Measurements from ENCODE around the gene ITPR1. TPM values are rescaled to one million over a fixed set of nuclear protein-coding genes. Genes with fewer than 3 reads are reported as not detected.

The ITPR1 gene
- total and polyA plus RNA-seq, 4 donors, result 3.7 to 39.4 (median 8.2) TPM

DNA sequence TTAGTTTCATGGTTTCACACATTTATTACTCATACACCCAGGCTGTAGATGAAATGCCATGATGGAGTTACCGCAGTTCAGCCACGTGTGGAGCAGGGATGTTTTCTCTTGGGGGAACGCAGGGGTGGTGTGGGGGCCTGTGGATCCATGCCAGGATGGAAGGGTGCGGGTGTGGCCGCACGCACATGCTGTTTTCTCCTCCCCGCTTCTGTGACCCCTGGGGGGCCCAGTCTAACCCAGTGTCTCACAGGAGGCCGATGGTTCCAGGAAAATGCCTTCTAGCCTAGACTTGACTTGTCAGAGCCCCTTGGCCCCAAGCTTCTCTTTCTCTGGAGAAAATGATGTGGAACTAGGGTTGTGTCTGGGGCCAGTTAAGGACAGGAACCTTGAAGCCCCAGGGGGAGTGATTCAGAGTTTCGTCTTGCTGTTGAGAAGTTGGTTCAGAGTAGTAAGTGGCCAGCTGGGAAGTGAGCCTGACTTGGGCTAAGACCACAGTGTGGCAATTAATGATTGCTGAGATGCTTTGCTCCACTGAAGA lies 245.7 kb downstream of the ITPR1 start (continued):
- no peak for TF ChIP-seq EGR1 (IDR thresholded peaks at IDR 0.05; ENCODE audit: low read depth in 2 of 2)
- no peak for TF ChIP-seq SP1 (IDR thresholded peaks at IDR 0.05)

DNA sequence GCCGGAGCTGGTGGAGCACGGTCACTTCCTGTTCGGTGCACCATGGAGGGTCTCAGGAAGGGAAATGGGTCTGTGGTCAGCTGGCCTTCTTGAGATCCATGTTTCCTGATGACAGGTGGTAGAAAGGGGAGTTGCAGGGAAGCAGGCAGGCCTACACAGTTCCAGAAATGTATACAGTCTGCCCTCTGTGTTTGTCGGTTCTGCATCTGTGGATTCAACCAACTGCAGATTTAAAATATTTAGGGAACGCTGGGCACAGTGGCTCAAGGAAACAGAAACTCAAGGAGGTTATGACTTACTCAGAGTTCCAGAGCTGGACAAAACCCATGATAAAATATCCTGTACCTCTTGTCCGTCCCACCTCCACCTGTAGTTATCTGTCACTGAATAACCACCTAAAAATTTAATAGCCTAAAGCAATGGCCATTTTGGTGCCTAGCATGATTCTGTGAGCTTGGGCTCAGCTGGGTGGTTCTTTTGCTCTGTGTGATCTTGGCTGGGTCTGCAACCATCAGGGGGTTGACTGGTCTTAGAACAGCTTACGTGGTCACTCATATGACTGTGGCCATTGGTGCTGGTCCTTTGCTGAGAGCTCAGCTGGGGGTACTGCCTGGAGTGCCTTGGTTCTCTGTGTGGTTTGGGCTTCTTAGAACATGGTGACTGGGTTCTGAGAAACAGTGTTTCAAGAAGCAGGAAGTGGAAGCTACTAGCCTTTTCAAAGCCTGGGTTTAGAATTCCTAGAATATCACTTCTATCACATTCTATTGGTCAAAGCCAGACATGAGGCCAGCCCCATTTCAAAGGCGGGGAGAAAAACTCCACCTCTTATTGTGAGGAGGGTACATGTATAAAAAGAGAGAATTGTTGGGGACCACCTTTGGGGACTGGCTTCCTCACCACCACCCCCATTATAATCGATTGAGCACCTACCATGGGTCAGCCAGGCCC lies 246.4 kb downstream of the ITPR1 start:
- TF ChIP-seq TAF1 (conservative IDR thresholded peaks at IDR 0.05) (no peak), GABPA (IDR thresholded peaks at IDR 0.05 in 1 of 2, conservative IDR thresholded peaks at IDR 0.05 in 1 of 2) (no peak), EGR1 (IDR thresholded peaks at IDR 0.05; ENCODE audit: low read depth in 2 of 2) (no peak), RXRA (IDR thresholded peaks at IDR 0.05) (no peak), SP1 (IDR thresholded peaks at IDR 0.05) (no peak), HNF4G (IDR thresholded peaks at IDR 0.05) (no peak), NR2F2 (IDR thresholded peaks at IDR 0.05) (no peak), RAD21 (IDR thresholded peaks at IDR 0.05) (no peak), FOXA2 (IDR thresholded peaks at IDR 0.05) (no peak), JUND (IDR thresholded peaks at IDR 0.05) (no peak)
- TF ChIP-seq, protein P1, sequence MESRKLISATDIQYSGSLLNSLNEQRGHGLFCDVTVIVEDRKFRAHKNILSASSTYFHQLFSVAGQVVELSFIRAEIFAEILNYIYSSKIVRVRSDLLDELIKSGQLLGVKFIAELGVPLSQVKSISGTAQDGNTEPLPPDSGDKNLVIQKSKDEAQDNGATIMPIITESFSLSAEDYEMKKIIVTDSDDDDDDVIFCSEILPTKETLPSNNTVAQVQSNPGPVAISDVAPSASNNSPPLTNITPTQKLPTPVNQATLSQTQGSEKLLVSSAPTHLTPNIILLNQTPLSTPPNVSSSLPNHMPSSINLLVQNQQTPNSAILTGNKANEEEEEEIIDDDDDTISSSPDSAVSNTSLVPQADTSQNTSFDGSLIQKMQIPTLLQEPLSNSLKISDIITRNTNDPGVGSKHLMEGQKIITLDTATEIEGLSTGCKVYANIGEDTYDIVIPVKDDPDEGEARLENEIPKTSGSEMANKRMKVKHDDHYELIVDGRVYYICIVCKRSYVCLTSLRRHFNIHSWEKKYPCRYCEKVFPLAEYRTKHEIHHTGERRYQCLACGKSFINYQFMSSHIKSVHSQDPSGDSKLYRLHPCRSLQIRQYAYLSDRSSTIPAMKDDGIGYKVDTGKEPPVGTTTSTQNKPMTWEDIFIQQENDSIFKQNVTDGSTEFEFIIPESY (IDR thresholded peaks at IDR 0.05), result no peak
- TF ChIP-seq, protein P2, sequence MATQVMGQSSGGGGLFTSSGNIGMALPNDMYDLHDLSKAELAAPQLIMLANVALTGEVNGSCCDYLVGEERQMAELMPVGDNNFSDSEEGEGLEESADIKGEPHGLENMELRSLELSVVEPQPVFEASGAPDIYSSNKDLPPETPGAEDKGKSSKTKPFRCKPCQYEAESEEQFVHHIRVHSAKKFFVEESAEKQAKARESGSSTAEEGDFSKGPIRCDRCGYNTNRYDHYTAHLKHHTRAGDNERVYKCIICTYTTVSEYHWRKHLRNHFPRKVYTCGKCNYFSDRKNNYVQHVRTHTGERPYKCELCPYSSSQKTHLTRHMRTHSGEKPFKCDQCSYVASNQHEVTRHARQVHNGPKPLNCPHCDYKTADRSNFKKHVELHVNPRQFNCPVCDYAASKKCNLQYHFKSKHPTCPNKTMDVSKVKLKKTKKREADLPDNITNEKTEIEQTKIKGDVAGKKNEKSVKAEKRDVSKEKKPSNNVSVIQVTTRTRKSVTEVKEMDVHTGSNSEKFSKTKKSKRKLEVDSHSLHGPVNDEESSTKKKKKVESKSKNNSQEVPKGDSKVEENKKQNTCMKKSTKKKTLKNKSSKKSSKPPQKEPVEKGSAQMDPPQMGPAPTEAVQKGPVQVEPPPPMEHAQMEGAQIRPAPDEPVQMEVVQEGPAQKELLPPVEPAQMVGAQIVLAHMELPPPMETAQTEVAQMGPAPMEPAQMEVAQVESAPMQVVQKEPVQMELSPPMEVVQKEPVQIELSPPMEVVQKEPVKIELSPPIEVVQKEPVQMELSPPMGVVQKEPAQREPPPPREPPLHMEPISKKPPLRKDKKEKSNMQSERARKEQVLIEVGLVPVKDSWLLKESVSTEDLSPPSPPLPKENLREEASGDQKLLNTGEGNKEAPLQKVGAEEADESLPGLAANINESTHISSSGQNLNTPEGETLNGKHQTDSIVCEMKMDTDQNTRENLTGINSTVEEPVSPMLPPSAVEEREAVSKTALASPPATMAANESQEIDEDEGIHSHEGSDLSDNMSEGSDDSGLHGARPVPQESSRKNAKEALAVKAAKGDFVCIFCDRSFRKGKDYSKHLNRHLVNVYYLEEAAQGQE (IDR thresholded peaks at IDR 0.05), result no peak
- TF ChIP-seq, protein P3, sequence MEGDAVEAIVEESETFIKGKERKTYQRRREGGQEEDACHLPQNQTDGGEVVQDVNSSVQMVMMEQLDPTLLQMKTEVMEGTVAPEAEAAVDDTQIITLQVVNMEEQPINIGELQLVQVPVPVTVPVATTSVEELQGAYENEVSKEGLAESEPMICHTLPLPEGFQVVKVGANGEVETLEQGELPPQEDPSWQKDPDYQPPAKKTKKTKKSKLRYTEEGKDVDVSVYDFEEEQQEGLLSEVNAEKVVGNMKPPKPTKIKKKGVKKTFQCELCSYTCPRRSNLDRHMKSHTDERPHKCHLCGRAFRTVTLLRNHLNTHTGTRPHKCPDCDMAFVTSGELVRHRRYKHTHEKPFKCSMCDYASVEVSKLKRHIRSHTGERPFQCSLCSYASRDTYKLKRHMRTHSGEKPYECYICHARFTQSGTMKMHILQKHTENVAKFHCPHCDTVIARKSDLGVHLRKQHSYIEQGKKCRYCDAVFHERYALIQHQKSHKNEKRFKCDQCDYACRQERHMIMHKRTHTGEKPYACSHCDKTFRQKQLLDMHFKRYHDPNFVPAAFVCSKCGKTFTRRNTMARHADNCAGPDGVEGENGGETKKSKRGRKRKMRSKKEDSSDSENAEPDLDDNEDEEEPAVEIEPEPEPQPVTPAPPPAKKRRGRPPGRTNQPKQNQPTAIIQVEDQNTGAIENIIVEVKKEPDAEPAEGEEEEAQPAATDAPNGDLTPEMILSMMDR (IDR thresholded peaks at IDR 0.05; ENCODE audit: low read depth, low read length, missing input control), result no peak

More for the DNA sequence above, 246.4 kb downstream of the ITPR1 start:
- H3K4me1 ChIP-seq (ENCODE audit: control insufficient read depth in 4 of 4, insufficient read depth in 4 of 4, low read length in 3 of 4), result peaks cover 0 to 20% (median 8%) of the 10 kb centered on the region in 4 donors
- WGBS, result 96% methylated on average over 9 of the region's 9 CpGs
- no peaks in the 10 kb centered on the region for H3K27me3 ChIP-seq (ENCODE audit: control insufficient read depth in 4 of 4, insufficient read depth in 4 of 4, low read length in 3 of 4)
- DNase-seq (ENCODE audit: low spot score), result no peak
- H3K9ac ChIP-seq (ENCODE audit: low read depth in 1 of 2, low read length in 2 of 2), result no peak overlapping the region
- no peak overlapping the region for H3K4me3 ChIP-seq (ENCODE audit: low read depth in 1 of 3, low read length in 3 of 3)
- no peak overlapping the region for H3K27ac ChIP-seq (ENCODE audit: low read depth in 1 of 2, low read length in 2 of 2)
- H3K9me3 ChIP-seq (ENCODE audit: control insufficient read depth in 4 of 4, low read length in 3 of 4), result no peaks in the 10 kb centered on the region
- H3K36me3 ChIP-seq (ENCODE audit: control insufficient read depth in 4 of 4, insufficient read depth in 3 of 4, low read depth in 1 of 4, low read length in 3 of 4), result peaks cover 0 to 4% (median 0%) of the 10 kb centered on the region in 4 donors
